K562 (cell line): ENCODE measurements around the gene C1GALT1C1L. TPM values are rescaled to one million over a fixed set of nuclear protein-coding genes. Genes with fewer than 3 reads are reported as not detected.
A peak's percentile ranks its signal among the peaks of the same experiment; 100 is the strongest.

ENCODE experiments used
- CHAMP1 ChIP-seq: fragments of 450-650 bp; IDR thresholded peaks from 2 replicates; pipeline ENCODE4 v1.6.1; 2016; ENCODE audit warnings: mild to moderate bottlenecking
- FOSL1 ChIP-seq: fragments of 200-800 bp; sonication (Bioruptor generic); conservative IDR thresholded peaks from 2 replicates; pipeline ENCODE4 v1.6.1; 2016; ENCODE audit warnings: missing genetic modification characterization, missing compliant biosample characterization
- HCFC1 ChIP-seq: IDR thresholded peaks from 2 replicates; pipeline ENCODE4 v1.6.1; 2012; ENCODE audit warnings: low read depth, low read length, improper control_type of control experiment
- HDAC1 ChIP-seq, 2 experiments: fragments of 450-650 bp; IDR thresholded peaks; 2 replicates each; pipeline ENCODE4 v1.6.1; 2016 to 2017; ENCODE audit warnings: inconsistent platforms in 1 of 2, mild to moderate bottlenecking in 1 of 2, moderate library complexity in 1 of 2
- HMG20B ChIP-seq: fragments of 250-450 bp; sonication (Bioruptor Pico); IDR thresholded peaks from 2 replicates; pipeline ENCODE4 v1.5.0; 2021; ENCODE audit warnings: mild to moderate bottlenecking
- KLF13 ChIP-seq: fragments of 450-650 bp; IDR thresholded peaks from 2 replicates; pipeline ENCODE4 v1.6.1; 2016; ENCODE audit warnings: missing genetic modification characterization, low read depth, mild to moderate bottlenecking, missing compliant biosample characterization, moderate library complexity, borderline replicate concordance
- POLR2A ChIP-seq: fragments of 450-650 bp; conservative IDR thresholded peaks from 2 replicates; pipeline ENCODE4 v1.6.1; 2016
- POLR2B ChIP-seq: fragments of 450-650 bp; IDR thresholded peaks from 2 replicates; pipeline ENCODE4 v1.6.1; 2018; ENCODE audit warnings: low read depth; ENCODE audit not compliant: partially characterized antibody
- SMAD2 ChIP-seq: fragments of 150-350 bp; IDR thresholded peaks from 2 replicates; pipeline ENCODE4 v1.6.1; 2014; ENCODE audit warnings: low read depth, mild to moderate bottlenecking, low read length
- SMARCE1 ChIP-seq: fragments of 450-650 bp; IDR thresholded peaks from 2 replicates; pipeline ENCODE4 v1.7.1; 2016; ENCODE audit warnings: mild to moderate bottlenecking
- SMC3 ChIP-seq: conservative IDR thresholded peaks from 2 replicates; pipeline ENCODE4 v1.6.1; 2011; ENCODE audit warnings: low read depth, low read length, improper control_type of control experiment; ENCODE audit not compliant: insufficient read depth
- TAL1 ChIP-seq: fragments of 450-650 bp; IDR thresholded peaks from 2 replicates; pipeline ENCODE4 v1.6.1; 2016; ENCODE audit warnings: mild to moderate bottlenecking
- TEAD4 ChIP-seq, 2 experiments: sonication (generic) in 1 of 2; formaldehyde crosslinking in 1 of 2; IDR thresholded peaks; 2 replicates each; pipeline versions ENCODE4 v1.6.1 to v1.8.0; 2012 to 2022; ENCODE audit warnings: borderline replicate concordance in 1 of 2, inconsistent platforms in 1 of 2, low read length in 1 of 2, mild to moderate bottlenecking in 1 of 2, missing genetic modification reagents in 1 of 2
- TFAP4 ChIP-seq: sonication (generic); formaldehyde crosslinking; IDR thresholded peaks from 2 replicates; pipeline ENCODE4 v1.8.0; 2022; ENCODE audit warnings: missing genetic modification reagents, mild to moderate bottlenecking, moderate library complexity, borderline replicate concordance
- ZNF24 ChIP-seq: fragments of 450-650 bp; IDR thresholded peaks from 2 replicates; pipeline ENCODE4 v1.6.1; 2016
- ZNF282 ChIP-seq: sonication (generic); formaldehyde crosslinking; IDR thresholded peaks from 2 replicates; pipeline ENCODE4 v1.8.1; 2023; ENCODE audit warnings: missing genetic modification reagents
- ZNF699 ChIP-seq: fragments of 250-450 bp; sonication (Bioruptor Pico); IDR thresholded peaks from 2 replicates; pipeline ENCODE4 v1.8.0; 2021; ENCODE audit warnings: mild to moderate bottlenecking, moderate library complexity; ENCODE audit not compliant: insufficient replicate concordance
- ZNF780A ChIP-seq: fragments of 250-450 bp; sonication (Bioruptor Pico); IDR thresholded peaks from 2 replicates; pipeline ENCODE4 v1.5.0; 2021; ENCODE audit warnings: mild to moderate bottlenecking
- polyA plus RNA-seq, 8 experiments: library from polyadenylated mRNA; depleted of rRNA in 4 of 8; stranded (reverse) in 5 of 8; unstranded in 3 of 8; fragments of >200 nt; fragmentation: Nextera tagmentation in 2 of 8; fragmentation: Illumina TruSeq in 1 of 8; extraction: Ambion mirVana in 2 of 8; extraction: Trizol in 1 of 8; gene quantifications; 2 replicates each; pipeline versions ENCODE4 v1.2.1 to v1.2.3, GENCODE V29; 2011 to 2014; ENCODE audit warnings: inconsistent platforms in 1 of 8, missing spikeins in 1 of 8
- total RNA-seq, 7 experiments: library from RNA; depleted of rRNA in 6 of 7; stranded (reverse); fragments of >200 nt in 6 of 7; fragmentation: Illumina TruSeq in 2 of 7; extraction: Trizol in 2 of 7; gene quantifications; 2 replicates each; pipeline versions ENCODE4 v1.2.1 to v1.2.3, GENCODE V29; 2011 to 2021; ENCODE audit warnings: low replicate concordance in 1 of 7
- TF ChIP-seq, protein P1 (sequence below): sonication (generic); formaldehyde crosslinking; IDR thresholded peaks from 2 replicates; pipeline ENCODE4 v1.8.0; 2022; ENCODE audit warnings: mild to moderate bottlenecking, missing genetic modification reagents, borderline replicate concordance
- TF ChIP-seq, protein P2 (sequence below): IDR thresholded peaks from 3 replicates; pipeline ENCODE4 v1.6.1; 2011; ENCODE audit warnings: borderline replicate concordance, mild to moderate bottlenecking, moderate library complexity; ENCODE audit not compliant: insufficient read length; ENCODE audit errors: extremely low read depth

Gene C1GALT1C1L
- total and polyA plus RNA-seq, 9 of the 15 experiments (the other 6 are each of a cell fraction or from before 2014, with no cell fraction given), result 1.0 to 4.4 (median 1.9) TPM

DNA sequence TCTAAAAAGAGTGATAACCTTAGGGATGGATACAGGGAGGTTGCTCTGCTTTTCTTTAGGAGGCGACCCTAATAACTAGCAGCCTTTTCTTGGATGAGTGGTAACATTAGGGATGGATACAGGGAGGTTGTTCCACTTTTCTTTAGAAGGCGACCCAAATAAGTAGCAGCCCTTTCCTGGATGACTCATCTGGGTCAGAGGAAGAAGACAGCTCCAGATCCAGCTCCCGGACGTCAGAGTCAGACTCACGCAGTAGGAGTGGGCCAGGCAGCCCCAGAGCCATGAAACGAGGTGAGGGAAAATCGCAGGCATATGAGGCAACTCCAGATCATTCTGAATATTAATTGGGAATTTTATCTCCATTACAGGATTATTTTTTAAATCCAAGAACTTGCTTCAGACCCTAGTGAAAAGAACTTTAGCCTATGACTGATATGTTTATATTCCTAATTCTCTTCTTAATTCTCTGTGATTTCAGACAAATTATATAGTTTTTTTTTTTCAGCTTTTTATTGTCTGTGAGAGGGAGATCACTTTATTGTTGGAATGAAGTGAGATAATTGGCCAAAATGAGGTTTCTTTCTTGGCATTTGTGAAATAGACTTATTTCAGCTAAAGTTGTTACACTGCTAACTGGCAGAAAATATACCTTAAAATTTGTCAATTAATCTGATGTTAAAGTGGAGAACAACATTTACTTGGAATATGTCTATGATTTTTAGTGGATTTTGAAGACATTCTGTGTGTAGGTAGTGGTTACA, 31.2 kb upstream of the C1GALT1C1L start (continued):
- TF ChIP-seq CHAMP1, result no peak
- no peak for TF ChIP-seq SMC3
- TF ChIP-seq ZNF24, result no peak
- TF ChIP-seq, protein P1, sequence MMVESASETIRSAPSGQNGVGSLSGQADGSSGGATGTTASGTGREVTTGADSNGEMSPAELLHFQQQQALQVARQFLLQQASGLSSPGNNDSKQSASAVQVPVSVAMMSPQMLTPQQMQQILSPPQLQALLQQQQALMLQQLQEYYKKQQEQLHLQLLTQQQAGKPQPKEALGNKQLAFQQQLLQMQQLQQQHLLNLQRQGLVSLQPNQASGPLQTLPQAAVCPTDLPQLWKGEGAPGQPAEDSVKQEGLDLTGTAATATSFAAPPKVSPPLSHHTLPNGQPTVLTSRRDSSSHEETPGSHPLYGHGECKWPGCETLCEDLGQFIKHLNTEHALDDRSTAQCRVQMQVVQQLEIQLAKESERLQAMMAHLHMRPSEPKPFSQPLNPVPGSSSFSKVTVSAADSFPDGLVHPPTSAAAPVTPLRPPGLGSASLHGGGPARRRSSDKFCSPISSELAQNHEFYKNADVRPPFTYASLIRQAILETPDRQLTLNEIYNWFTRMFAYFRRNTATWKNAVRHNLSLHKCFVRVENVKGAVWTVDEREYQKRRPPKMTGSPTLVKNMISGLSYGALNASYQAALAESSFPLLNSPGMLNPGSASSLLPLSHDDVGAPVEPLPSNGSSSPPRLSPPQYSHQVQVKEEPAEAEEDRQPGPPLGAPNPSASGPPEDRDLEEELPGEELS (CRISPR knock-in tag), result no peak
- no peak for TF ChIP-seq POLR2A
- no peak for TF ChIP-seq ZNF282 (CRISPR knock-in tag)
- no peak for TF ChIP-seq ZNF699 (CRISPR knock-in tag)
- TF ChIP-seq POLR2B, result no peak
- no peak for TF ChIP-seq TEAD4 (IDR thresholded peaks at IDR 0.05; ENCODE audit: low read length)
- TF ChIP-seq TEAD4 (CRISPR knock-in tag; IDR thresholded peaks at IDR 0.05; ENCODE audit: borderline replicate concordance), result no peak
- no peak for TF ChIP-seq SMAD2
- TF ChIP-seq HCFC1, result no peak
- TF ChIP-seq TAL1, result no peak
- peak; percentile 53 for TF ChIP-seq SMARCE1
- no peak for TF ChIP-seq HMG20B (CRISPR knock-in tag)
- TF ChIP-seq, protein P2, sequence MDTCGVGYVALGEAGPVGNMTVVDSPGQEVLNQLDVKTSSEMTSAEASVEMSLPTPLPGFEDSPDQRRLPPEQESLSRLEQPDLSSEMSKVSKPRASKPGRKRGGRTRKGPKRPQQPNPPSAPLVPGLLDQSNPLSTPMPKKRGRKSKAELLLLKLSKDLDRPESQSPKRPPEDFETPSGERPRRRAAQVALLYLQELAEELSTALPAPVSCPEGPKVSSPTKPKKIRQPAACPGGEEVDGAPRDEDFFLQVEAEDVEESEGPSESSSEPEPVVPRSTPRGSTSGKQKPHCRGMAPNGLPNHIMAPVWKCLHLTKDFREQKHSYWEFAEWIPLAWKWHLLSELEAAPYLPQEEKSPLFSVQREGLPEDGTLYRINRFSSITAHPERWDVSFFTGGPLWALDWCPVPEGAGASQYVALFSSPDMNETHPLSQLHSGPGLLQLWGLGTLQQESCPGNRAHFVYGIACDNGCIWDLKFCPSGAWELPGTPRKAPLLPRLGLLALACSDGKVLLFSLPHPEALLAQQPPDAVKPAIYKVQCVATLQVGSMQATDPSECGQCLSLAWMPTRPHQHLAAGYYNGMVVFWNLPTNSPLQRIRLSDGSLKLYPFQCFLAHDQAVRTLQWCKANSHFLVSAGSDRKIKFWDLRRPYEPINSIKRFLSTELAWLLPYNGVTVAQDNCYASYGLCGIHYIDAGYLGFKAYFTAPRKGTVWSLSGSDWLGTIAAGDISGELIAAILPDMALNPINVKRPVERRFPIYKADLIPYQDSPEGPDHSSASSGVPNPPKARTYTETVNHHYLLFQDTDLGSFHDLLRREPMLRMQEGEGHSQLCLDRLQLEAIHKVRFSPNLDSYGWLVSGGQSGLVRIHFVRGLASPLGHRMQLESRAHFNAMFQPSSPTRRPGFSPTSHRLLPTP, result no peak
- no peak for TF ChIP-seq TFAP4 (CRISPR knock-in tag)
- TF ChIP-seq FOSL1, result peak; percentile 89
- TF ChIP-seq HDAC1 (IDR thresholded peaks at IDR 0.05), result no peak
- no peak for TF ChIP-seq KLF13
- no peak for TF ChIP-seq ZNF780A (CRISPR knock-in tag)
